ENCODE data around the gene CAMK1D. TPM values are rescaled to one million over a fixed set of nuclear protein-coding genes. Genes with fewer than 3 reads are reported as not detected.

CAMK1D gene
- total and polyA plus RNA-seq, 2 donors = 11.2 to 14.6 TPM

- H3K27ac ChIP-seq (ENCODE audit: low read depth in 1 of 2, low read length in 1 of 2) = no peak overlapping the region
- no peak overlapping the region for H3K4me3 ChIP-seq (ENCODE audit: low read length in 2 of 2)
- no peaks in the 10 kb centered on the region for H3K36me3 ChIP-seq (ENCODE audit: control insufficient read depth in 2 of 2, insufficient read depth in 2 of 2, low read length in 1 of 2)
- H3K9me3 ChIP-seq (ENCODE audit: control insufficient read depth in 2 of 2, insufficient read depth in 1 of 2, low read length in 1 of 2) = no peaks in the 10 kb centered on the region
- no peaks in the 10 kb centered on the region for H3K27me3 ChIP-seq (ENCODE audit: control insufficient read depth in 2 of 2, insufficient read depth in 1 of 2, low read length in 1 of 2)
- H3K4me1 ChIP-seq (ENCODE audit: control insufficient read depth in 2 of 2, insufficient read depth in 2 of 2, low read length in 2 of 2) = peaks cover 14 to 24% of the 10 kb centered on the region in 2 donors
- over 99% methylated on average over 17 of the region's 17 CpGs for WGBS
- no peak for DNase-seq (ENCODE audit: low read depth in 6 of 9, low spot score in 9 of 9)
Observed at GRCh38 chr10:12643279-12643678, 293.9 kb downstream of the CAMK1D start.

DNA sequence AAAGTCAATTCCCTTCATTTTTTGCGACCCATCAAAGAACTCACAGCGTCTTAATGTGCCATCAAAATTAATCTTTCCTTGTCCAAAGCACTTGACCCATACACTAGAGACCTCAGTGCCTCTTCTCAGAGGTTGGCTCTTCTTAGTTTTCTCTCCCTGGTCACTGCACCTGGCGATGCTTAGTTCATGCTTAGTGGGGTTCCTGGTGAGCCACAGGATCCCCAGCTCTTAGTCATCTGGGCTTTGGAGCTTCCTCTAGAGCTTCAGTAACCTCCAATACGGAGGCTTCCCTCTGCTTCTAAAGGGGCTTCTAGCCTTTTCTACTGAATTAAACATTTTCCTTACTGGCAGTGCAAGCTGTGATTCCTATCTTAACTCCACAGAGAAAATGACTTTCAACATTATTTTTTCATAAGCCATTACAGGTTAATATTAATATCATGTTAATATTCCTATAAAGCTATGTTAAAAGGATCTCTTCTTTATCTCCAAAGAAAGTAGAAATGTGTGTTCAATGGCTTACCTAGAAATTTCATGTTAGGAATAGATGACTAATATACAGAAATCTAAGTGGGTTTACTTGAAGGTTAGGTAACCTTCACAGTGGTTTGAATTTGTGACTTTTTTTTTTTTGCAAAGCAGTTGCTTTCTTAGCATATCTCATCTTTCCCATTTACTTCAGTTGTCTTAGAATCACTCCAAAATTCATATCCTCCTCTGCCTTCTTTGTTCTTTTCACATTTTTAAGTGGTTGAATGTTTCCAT, 295.2 kb downstream of the CAMK1D start:
- Histone ChIP-seq H3K27me3 (ENCODE audit: control insufficient read depth in 2 of 2, insufficient read depth in 1 of 2, low read length in 1 of 2) (no peaks in the 10 kb centered on the region), H3K9me3 (ENCODE audit: control insufficient read depth in 2 of 2, insufficient read depth in 1 of 2, low read length in 1 of 2) (no peaks in the 10 kb centered on the region), H3K27ac (ENCODE audit: low read depth in 1 of 2, low read length in 1 of 2) (no peak overlapping the region), H3K36me3 (ENCODE audit: control insufficient read depth in 2 of 2, insufficient read depth in 2 of 2, low read length in 1 of 2) (no peaks in the 10 kb centered on the region), H3K4me3 (ENCODE audit: low read length in 2 of 2) (no peak overlapping the region), H3K4me1 (ENCODE audit: control insufficient read depth in 2 of 2, insufficient read depth in 2 of 2, low read length in 2 of 2) (peaks cover 9 to 16% of the 10 kb centered on the region in 2 donors)
- no peak for DNase-seq (ENCODE audit: low read depth in 6 of 9, low spot score in 9 of 9)
- WGBS = 72% methylated on average over 4 of the region's 4 CpGs

- H3K9me3 ChIP-seq (ENCODE audit: control insufficient read depth in 2 of 2, insufficient read depth in 1 of 2, low read length in 1 of 2) = no peaks in the 10 kb centered on the region
- no peak overlapping the region for H3K4me3 ChIP-seq (ENCODE audit: low read length in 2 of 2)
- H3K36me3 ChIP-seq (ENCODE audit: control insufficient read depth in 2 of 2, insufficient read depth in 2 of 2, low read length in 1 of 2) = peaks cover 0 to 5% of the 10 kb centered on the region in 2 donors
- no peak for DNase-seq (ENCODE audit: low read depth in 6 of 9, low spot score in 9 of 9)
- 99% methylated on average over 11 of the region's 11 CpGs for WGBS
- no peaks in the 10 kb centered on the region for H3K27me3 ChIP-seq (ENCODE audit: control insufficient read depth in 2 of 2, insufficient read depth in 1 of 2, low read length in 1 of 2)
- no peak overlapping the region for H3K27ac ChIP-seq (ENCODE audit: low read depth in 1 of 2, low read length in 1 of 2)
- peaks cover 5 to 10% of the 10 kb centered on the region in 2 donors for H3K4me1 ChIP-seq (ENCODE audit: control insufficient read depth in 2 of 2, insufficient read depth in 2 of 2, low read length in 2 of 2)
Observed at GRCh38 chr10:12645449-12645848, 296.1 kb downstream of the CAMK1D start.

DNA sequence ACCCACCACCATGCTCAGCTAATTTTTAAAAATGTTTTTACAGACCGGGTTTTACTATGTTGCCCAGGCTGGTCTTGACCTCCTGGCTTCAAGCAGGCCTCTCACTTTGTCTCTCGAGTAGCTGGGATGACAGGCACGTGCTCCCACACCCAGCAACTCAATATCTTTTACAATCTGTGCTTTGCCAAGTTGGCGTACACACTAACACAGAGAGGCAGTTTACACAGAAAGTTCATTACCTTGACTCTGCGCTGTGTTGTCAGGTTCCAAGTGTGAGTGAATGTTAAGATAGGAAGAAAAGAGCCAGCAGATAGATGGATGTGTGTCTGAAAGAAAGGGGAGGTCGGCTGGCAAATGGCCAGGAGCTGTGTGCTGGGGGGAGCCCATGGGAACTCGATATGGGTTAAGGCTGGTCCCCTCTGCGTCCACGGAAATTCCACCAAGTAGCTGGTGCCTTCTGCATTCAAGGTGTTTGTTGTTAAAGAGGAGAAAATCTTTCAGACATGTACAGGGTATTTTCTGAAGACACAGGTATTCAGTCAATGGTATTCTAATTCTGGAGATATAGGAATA, 299.8 kb downstream of the CAMK1D start:
- Histone ChIP-seq H3K4me3 (ENCODE audit: low read length in 2 of 2) (no peak overlapping the region), H3K9me3 (ENCODE audit: control insufficient read depth in 2 of 2, insufficient read depth in 1 of 2, low read length in 1 of 2) (no peaks in the 10 kb centered on the region), H3K36me3 (ENCODE audit: control insufficient read depth in 2 of 2, insufficient read depth in 2 of 2, low read length in 1 of 2) (peaks cover 2 to 13% of the 10 kb centered on the region in 2 donors), H3K4me1 (ENCODE audit: control insufficient read depth in 2 of 2, insufficient read depth in 2 of 2, low read length in 2 of 2) (peaks cover 6 to 12% of the 10 kb centered on the region in 2 donors), H3K27me3 (ENCODE audit: control insufficient read depth in 2 of 2, insufficient read depth in 1 of 2, low read length in 1 of 2) (no peaks in the 10 kb centered on the region), H3K27ac (ENCODE audit: low read depth in 1 of 2, low read length in 1 of 2) (no peak overlapping the region)
- no peak for DNase-seq (ENCODE audit: low read depth in 6 of 9, low spot score in 9 of 9)
- 93% methylated on average over 9 of the region's 9 CpGs for WGBS

DNA sequence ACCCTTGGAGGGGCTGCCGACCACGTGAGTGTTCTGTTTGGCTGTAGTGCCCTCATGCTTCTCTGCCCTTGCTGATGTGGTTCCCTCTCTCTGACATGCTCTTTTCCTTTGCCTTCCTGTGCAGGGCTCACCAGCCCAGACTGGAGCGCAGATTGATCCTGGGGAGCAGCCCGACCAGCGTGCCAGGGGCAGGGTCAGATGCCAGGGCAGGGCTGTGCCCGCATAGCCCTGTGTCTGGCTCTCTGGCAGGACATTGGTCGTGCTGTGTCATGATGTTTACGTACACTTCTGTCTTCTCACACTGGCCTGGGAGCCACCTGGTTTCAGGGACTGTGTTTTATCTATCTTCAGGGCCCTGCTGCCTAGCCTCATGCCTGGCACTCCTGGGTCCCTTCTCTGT, 300.8 kb downstream of the CAMK1D start:
- Histone ChIP-seq H3K9me3 (ENCODE audit: control insufficient read depth in 2 of 2, insufficient read depth in 1 of 2, low read length in 1 of 2) (peaks cover 0 to 5% of the 10 kb centered on the region in 2 donors), H3K27ac (ENCODE audit: low read depth in 1 of 2, low read length in 1 of 2) (no peak overlapping the region), H3K4me1 (ENCODE audit: control insufficient read depth in 2 of 2, insufficient read depth in 2 of 2, low read length in 2 of 2) (peaks cover 2 to 8% of the 10 kb centered on the region in 2 donors), H3K27me3 (ENCODE audit: control insufficient read depth in 2 of 2, insufficient read depth in 1 of 2, low read length in 1 of 2) (no peaks in the 10 kb centered on the region), H3K4me3 (ENCODE audit: low read length in 2 of 2) (no peak overlapping the region), H3K36me3 (ENCODE audit: control insufficient read depth in 2 of 2, insufficient read depth in 2 of 2, low read length in 1 of 2) (peaks cover 2 to 13% of the 10 kb centered on the region in 2 donors)
- no peak for DNase-seq (ENCODE audit: low read depth in 6 of 9, low spot score in 9 of 9)
- WGBS = 98% methylated on average over 8 of the region's 8 CpGs

- Histone ChIP-seq H3K4me3 (ENCODE audit: low read length in 2 of 2) (no peak overlapping the region), H3K36me3 (ENCODE audit: control insufficient read depth in 2 of 2, insufficient read depth in 2 of 2, low read length in 1 of 2) (peaks cover 2 to 13% of the 10 kb centered on the region in 2 donors), H3K27ac (ENCODE audit: low read depth in 1 of 2, low read length in 1 of 2) (no peak overlapping the region), H3K9me3 (ENCODE audit: control insufficient read depth in 2 of 2, insufficient read depth in 1 of 2, low read length in 1 of 2) (peaks cover 0 to 6% of the 10 kb centered on the region in 2 donors), H3K4me1 (ENCODE audit: control insufficient read depth in 2 of 2, insufficient read depth in 2 of 2, low read length in 2 of 2) (peaks cover 2 to 8% of the 10 kb centered on the region in 2 donors), H3K27me3 (ENCODE audit: control insufficient read depth in 2 of 2, insufficient read depth in 1 of 2, low read length in 1 of 2) (no peaks in the 10 kb centered on the region)
- no peak for DNase-seq (ENCODE audit: low read depth in 6 of 9, low spot score in 9 of 9)
- 97% methylated on average over 20 of the region's 20 CpGs for WGBS
Observed at GRCh38 chr10:12650538-12651298, 301.4 kb downstream of the CAMK1D start.

DNA sequence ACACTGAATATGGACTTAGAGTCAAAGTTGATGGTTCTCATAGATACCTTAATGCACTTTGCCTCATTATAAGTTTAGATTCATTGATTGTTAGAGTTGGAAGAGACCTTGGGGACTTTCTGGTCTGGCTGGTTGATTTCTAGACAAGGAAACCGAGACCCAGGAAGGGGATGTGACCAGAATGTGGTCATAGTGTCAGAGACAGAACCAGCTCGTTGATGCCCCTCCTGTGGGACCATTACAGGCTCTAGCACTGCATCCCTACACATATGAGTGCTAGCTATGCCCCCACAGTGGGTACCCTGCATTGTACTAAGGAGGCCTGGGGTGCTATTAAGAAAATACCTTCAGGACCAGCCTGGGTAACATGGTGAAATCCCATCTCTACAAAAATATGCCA, 306.6 kb downstream of the CAMK1D start:
- H3K4me1 ChIP-seq (ENCODE audit: control insufficient read depth in 2 of 2, insufficient read depth in 2 of 2, low read length in 2 of 2) = peaks cover 4 to 8% of the 10 kb centered on the region in 2 donors
- WGBS = 92% methylated on average over 2 of the region's 2 CpGs
- peaks cover 0 to 6% of the 10 kb centered on the region in 2 donors for H3K9me3 ChIP-seq (ENCODE audit: control insufficient read depth in 2 of 2, insufficient read depth in 1 of 2, low read length in 1 of 2)
- no peak for DNase-seq (ENCODE audit: low read depth in 6 of 9, low spot score in 9 of 9)
- peaks cover 2 to 6% of the 10 kb centered on the region in 2 donors for H3K36me3 ChIP-seq (ENCODE audit: control insufficient read depth in 2 of 2, insufficient read depth in 2 of 2, low read length in 1 of 2)
- no peaks in the 10 kb centered on the region for H3K27me3 ChIP-seq (ENCODE audit: control insufficient read depth in 2 of 2, insufficient read depth in 1 of 2, low read length in 1 of 2)
- peak overlapping the region in 1 of 2 donors; percentile 28 for H3K27ac ChIP-seq (ENCODE audit: low read depth in 1 of 2, low read length in 1 of 2)
- H3K4me3 ChIP-seq (ENCODE audit: low read length in 2 of 2) = no peak overlapping the region

DNA sequence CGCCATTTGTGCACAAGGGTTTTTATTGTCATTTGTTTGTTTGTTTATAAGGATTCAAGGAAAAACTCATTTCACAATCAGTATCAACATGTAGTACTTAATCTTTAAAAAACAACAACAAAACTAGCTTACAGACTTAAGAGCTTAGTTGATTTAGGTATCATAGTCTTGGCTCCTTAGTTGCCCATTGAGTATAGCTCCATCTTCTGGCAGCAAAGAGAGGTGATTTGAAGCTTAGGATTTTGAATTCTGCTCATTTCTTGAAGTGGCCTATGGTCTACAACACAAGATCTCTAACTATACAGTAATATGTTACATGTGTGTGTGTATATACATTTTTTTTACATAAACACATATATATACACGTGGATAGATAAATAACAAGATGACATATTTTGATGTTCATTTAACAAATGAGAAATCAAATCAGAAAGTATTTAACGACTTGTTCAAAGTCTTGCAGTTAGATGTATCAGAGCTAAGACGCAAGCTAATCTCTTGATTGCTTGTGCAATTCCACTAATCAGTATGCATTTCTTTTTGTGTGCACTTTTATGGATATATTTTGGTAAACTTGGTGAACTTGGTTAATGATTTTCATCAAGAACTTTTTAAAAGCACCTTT, 307.3 kb downstream of the CAMK1D start:
- peak; percentile 27 to 82 (median 60) for DNase-seq (ENCODE audit: low read depth in 6 of 9, low spot score in 9 of 9)
- H3K4me1 ChIP-seq (ENCODE audit: control insufficient read depth in 2 of 2, insufficient read depth in 2 of 2, low read length in 2 of 2) = peaks cover 4 to 6% of the 10 kb centered on the region in 2 donors
- 87% methylated on average over 4 of the region's 4 CpGs for WGBS
- no peaks in the 10 kb centered on the region for H3K27me3 ChIP-seq (ENCODE audit: control insufficient read depth in 2 of 2, insufficient read depth in 1 of 2, low read length in 1 of 2)
- no peak overlapping the region for H3K4me3 ChIP-seq (ENCODE audit: low read length in 2 of 2)
- no peak overlapping the region for H3K27ac ChIP-seq (ENCODE audit: low read depth in 1 of 2, low read length in 1 of 2)
- H3K36me3 ChIP-seq (ENCODE audit: control insufficient read depth in 2 of 2, insufficient read depth in 2 of 2, low read length in 1 of 2) = peaks cover 2 to 6% of the 10 kb centered on the region in 2 donors
- H3K9me3 ChIP-seq (ENCODE audit: control insufficient read depth in 2 of 2, insufficient read depth in 1 of 2, low read length in 1 of 2) = peaks cover 0 to 6% of the 10 kb centered on the region in 2 donors

All from thymus (tissue), 11 donors.